Breast epithelium (tissue), 3 donors: ENCODE measurements around the gene TMEM207.

Experiments used
- POLR2A ChIP-seq: fragments of 450-650 bp; IDR thresholded peaks from one replicate; pipeline ENCODE4 v1.6.1; 2016; ENCODE audit warnings: antibody characterized with exemption, mild to moderate bottlenecking, moderate library complexity
- POLR2AphosphoS5 ChIP-seq, 3 donors: sonication (generic); formaldehyde crosslinking; IDR thresholded peaks; one replicate each; pipeline ENCODE4 v1.6.1; 2017; ENCODE audit warnings: antibody characterized with exemption in 3 of 3
- TF ChIP-seq, protein P1 (sequence below), 3 donors: fragments of 450-650 bp; IDR thresholded peaks; one replicate each; pipeline ENCODE4 v1.5.1; 2016 to 2017; ENCODE audit warnings: antibody characterized with exemption in 3 of 3, mild to moderate bottlenecking in 3 of 3, moderate library complexity in 3 of 3

DNA sequence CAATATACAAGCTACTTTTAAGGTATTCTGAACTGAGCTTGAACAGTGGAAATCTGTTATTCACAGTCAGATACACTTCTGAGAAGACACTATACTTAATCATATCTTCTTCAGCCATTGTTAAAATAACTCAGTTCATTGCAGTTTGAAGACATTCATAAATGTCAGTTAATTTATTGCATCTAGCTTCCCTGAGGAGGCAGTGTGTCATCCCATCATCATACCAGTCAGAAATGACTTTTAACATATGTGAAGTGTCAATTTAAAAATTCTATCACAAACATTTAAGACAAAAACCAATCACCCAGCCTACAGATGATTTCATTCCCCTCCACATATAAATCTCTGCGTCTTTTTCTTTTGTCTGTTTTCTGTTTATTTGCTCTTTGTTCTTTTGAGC is 7.5 kb downstream of the TMEM207 start:
- TF ChIP-seq, protein P1, sequence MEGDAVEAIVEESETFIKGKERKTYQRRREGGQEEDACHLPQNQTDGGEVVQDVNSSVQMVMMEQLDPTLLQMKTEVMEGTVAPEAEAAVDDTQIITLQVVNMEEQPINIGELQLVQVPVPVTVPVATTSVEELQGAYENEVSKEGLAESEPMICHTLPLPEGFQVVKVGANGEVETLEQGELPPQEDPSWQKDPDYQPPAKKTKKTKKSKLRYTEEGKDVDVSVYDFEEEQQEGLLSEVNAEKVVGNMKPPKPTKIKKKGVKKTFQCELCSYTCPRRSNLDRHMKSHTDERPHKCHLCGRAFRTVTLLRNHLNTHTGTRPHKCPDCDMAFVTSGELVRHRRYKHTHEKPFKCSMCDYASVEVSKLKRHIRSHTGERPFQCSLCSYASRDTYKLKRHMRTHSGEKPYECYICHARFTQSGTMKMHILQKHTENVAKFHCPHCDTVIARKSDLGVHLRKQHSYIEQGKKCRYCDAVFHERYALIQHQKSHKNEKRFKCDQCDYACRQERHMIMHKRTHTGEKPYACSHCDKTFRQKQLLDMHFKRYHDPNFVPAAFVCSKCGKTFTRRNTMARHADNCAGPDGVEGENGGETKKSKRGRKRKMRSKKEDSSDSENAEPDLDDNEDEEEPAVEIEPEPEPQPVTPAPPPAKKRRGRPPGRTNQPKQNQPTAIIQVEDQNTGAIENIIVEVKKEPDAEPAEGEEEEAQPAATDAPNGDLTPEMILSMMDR (IDR thresholded peaks at IDR 0.05), result no peak
- no peak for TF ChIP-seq POLR2AphosphoS5 (IDR thresholded peaks at IDR 0.05)
- no peak for TF ChIP-seq POLR2A
